ENCODE results near the gene PFN1. TPM values are rescaled to one million over a fixed set of nuclear protein-coding genes. Genes with fewer than 3 reads are reported as not detected.

The PFN1 gene
- 605 and 662 TPM in 2 replicates for total RNA-seq

DNA sequence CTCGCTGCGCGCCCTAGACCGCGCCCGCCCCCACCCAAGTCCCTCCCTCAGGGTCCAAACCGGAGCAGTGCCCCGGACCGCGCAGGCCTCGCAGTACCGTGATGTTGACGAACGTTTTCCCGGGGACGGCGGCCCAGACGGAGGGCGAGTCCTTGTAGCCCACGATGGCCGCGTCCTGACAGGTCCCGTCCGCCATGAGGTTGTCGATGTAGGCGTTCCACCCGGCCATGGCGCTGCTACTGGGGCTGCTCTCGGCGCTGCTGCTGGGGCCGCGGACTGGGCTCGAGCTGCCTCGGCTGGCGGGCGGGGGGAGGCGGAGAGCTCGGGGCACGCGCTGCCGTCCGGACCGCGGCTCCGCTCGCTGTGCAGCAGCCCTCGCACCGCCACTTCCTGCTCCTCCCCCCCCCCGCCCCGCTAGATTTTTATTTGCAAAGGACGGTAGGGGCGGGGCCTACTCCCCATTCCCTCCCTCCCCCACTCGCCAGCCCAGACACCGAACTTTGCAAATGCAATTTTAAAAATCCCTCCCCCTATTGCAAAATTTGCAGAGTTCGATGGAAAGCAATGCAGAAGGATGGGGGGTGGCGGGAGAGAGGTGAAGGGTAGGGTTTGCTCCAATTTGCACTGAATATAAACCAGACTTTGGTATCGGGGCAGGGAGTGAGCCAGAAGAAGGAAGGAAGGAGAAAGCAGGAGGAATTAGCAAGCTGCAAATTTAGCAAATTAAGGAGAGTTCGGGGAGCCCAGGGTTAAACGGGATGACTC is at the start of gene PFN1:
PFN1 (minus strand) TSS at position 365 of the 765 bp plus-strand sequence; CDS start at position 229, 136 bp downstream.

DNA sequence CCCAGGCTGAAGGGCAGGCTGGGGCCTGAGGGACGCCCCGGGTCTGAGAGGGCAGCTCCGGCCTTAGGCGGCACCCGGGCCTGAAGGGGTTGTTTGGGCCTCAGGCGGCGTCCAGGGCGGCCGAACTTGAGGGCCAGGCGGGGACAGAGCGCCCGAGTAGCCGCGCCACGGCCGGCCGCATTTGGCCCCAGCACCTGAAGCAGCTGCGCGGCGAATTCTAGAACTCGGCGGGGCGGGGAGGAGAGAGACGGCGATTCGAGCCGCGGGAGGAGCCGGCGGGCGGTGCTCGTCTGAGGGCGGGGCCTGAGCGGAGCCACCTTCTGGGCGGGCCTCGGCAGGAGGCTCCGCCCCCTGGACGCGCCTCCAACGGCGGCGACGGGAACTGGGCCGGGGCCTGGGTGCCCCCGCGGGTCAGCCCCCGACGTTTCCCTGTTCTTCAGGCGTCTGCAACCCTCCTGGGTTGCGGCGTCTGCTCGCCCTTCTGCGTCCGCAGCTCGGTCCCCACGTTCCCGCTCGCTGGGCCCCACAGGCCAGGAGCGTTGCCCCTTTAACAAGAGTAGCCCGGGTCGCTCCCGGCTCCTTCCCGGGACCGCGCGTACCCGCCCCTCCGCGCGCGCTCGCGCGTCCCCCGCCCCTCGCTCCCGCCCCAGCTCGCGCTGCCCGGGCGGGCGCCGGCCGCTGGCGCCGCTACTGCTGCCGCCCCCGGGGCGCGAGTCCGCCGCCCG is 49.1 kb upstream of the PFN1 start, which contains the start of the genes INCA1 and KIF1C:
INCA1 (minus strand) TSS at position 221 of the 725 bp plus-strand sequence. CDS start 3,085 bp downstream, outside the sequence.
KIF1C (plus strand) TSS at position 649 of the 725 bp plus-strand sequence. CDS start 2,297 bp downstream, outside the sequence.

GRCh38 chr17:4986951-4987766 is 38.8 kb upstream of the PFN1 start, which contains the start of gene CAMTA2:
CAMTA2 (minus strand) TSS chr17:4987675; CDS start chr17:4986222, 1,453 bp downstream.

GRCh38 chr17:4967539-4968485 is 19.5 kb upstream of the PFN1 start, which contains the start of gene SPAG7:
SPAG7 (minus strand) TSS chr17:4967817; CDS start chr17:4967804, 13 bp downstream.

DNA sequence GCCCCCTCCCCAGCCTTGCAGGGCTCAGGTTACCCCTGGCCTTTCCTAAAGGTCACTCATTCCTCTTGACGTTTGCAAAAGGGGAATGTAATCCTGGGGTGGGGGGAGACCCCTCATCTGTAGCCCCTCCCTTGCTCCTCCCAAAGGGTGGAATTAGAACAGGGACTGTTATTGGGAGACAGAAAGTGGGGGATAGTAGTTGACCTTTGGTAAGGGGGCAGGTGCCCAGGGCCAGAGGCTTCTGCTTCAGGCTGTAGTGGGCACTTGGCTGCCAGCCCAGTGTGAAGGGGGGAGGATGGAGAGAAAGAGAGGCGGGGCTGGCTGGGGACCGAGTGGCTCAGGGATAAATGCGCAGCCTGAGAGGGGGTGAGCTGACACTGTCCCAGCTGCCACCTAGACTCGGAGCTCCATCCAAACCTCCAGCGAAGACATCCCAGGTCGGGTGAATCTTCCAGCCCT is 2.4 kb upstream of the PFN1 start, which contains the start of gene ENO3:
ENO3 (plus strand) TSS at position 374 of the 459 bp plus-strand sequence. CDS start 711 bp downstream, outside the sequence.

GRCh38 chr17:4939796-4940554 is 8.4 kb downstream of the PFN1 start, which contains the start of the genes RNF167 and SLC25A11:
RNF167 (plus strand) TSS chr17:4940268; CDS start chr17:4940910, 642 bp downstream.
SLC25A11 (minus strand) TSS chr17:4940046; CDS start chr17:4939910, 136 bp downstream.

GRCh38 chr17:4931963-4932362 is 16.4 kb downstream of the PFN1 start, which contains the start of gene GP1BA:
GP1BA (plus strand) TSS chr17:4932277; CDS start chr17:4932605, 328 bp downstream.

GRCh38 chr17:4903051-4903818 is 45.1 kb downstream of the PFN1 start, which contains the start of gene CHRNE:
CHRNE (minus strand) TSS chr17:4903098; CDS start chr17:4903063, 35 bp downstream.

GRCh38 chr17:4899341-4900230 is 48.7 kb downstream of the PFN1 start, which contains the start of gene C17orf107:
C17orf107 (plus strand) TSS chr17:4899536; CDS start chr17:4899763, 227 bp downstream.

Other genes with a start within 250 kb of the PFN1 start
- gene PELP1, start 244.4 kb downstream of the PFN1 start, total RNA-seq: 31.1 and 36.1 TPM in 2 replicates
- gene ARRB2, start 237.9 kb downstream of the PFN1 start, total RNA-seq: 3.8 and 4.6 TPM in 2 replicates
- gene MED11, start 217.1 kb downstream of the PFN1 start, total RNA-seq: 14.0 and 15.9 TPM in 2 replicates
- 0.15 and 0.33 TPM in 2 replicates for gene ZMYND15, start 208.7 kb downstream of the PFN1 start, total RNA-seq
- gene CXCL16, start 208.6 kb downstream of the PFN1 start, total RNA-seq: 2.0 TPM in 1 of 2 replicates, not detected in the other
- gene TM4SF5, start 176.6 kb downstream of the PFN1 start, total RNA-seq: not detected in 2 replicates
- 0.83 and 1.0 TPM in 2 replicates for gene VMO1, start 162.2 kb downstream of the PFN1 start, total RNA-seq
- gene GLTPD2, start 159.6 kb downstream of the PFN1 start, total RNA-seq: not detected in 2 replicates
- 97.4 and 218 TPM in 2 replicates for gene PSMB6, start 152.4 kb downstream of the PFN1 start, total RNA-seq
- 29.8 and 30.1 TPM in 2 replicates for gene PLD2, start 141.4 kb downstream of the PFN1 start, total RNA-seq
- 39.4 and 40.6 TPM in 2 replicates for gene MINK1, start 115.2 kb downstream of the PFN1 start, total RNA-seq
- 1.9 and 5.0 TPM in 2 replicates for gene C17orf107, start 49.0 kb downstream of the PFN1 start, total RNA-seq
- gene CHRNE, start 45.4 kb downstream of the PFN1 start, total RNA-seq: 0.87 and 1.2 TPM in 2 replicates
- not detected in 2 replicates for gene GP1BA, start 16.3 kb downstream of the PFN1 start, total RNA-seq
- 49.3 and 52.8 TPM in 2 replicates for gene SLC25A11, start 8.5 kb downstream of the PFN1 start, total RNA-seq
- gene RNF167, start 8.3 kb downstream of the PFN1 start, total RNA-seq: 24.0 and 30.8 TPM in 2 replicates
- 2.3 and 3.6 TPM in 2 replicates for gene ENO3, start 2.6 kb upstream of the PFN1 start, total RNA-seq
- gene SPAG7, start 19.3 kb upstream of the PFN1 start, total RNA-seq: 43.2 and 56.1 TPM in 2 replicates
- 16.7 and 20.3 TPM in 2 replicates for gene CAMTA2, start 39.1 kb upstream of the PFN1 start, total RNA-seq
- 0.66 TPM in 1 of 2 replicates, not detected in the other for gene INCA1, start 49.0 kb upstream of the PFN1 start, total RNA-seq
- gene KIF1C, start 49.4 kb upstream of the PFN1 start, total RNA-seq: 65.3 and 110 TPM in 2 replicates
- under 0.01 TPM in 1 of 2 replicates, not detected in the other for gene SLC52A1, start 86.9 kb upstream of the PFN1 start, total RNA-seq
- 1.5 and 1.9 TPM in 2 replicates for gene ZFP3, start 129.9 kb upstream of the PFN1 start, total RNA-seq
- 6.8 and 7.8 TPM in 2 replicates for gene ZNF232, start 163.3 kb upstream of the PFN1 start, total RNA-seq
- gene USP6, start 167.5 kb upstream of the PFN1 start, total RNA-seq: under 0.01 TPM in 1 of 2 replicates, not detected in the other
- 12.9 and 13.1 TPM in 2 replicates for gene ZNF594, start 243.3 kb upstream of the PFN1 start, total RNA-seq